ENCODE measurements around the gene CA5A.
A peak's percentile ranks its signal among the peaks of the same experiment; 100 is the strongest.
"Not testable (repeated sequence)": the region's sequence is repeated elsewhere in the genome, so short reads cannot be mapped to it uniquely, and the experiment has no call there.

The CA5A gene

GRCh38 chr16:87900489-87900888 lies 35.8 kb downstream of the CA5A start:
- H3K4me3 ChIP-seq (replicated peaks; ENCODE audit: insufficient read depth, low read length); H3K27ac ChIP-seq (replicated peaks); DNase-seq (ENCODE audit: low read depth in 1 of 2, low spot score in 1 of 2); H3K27me3 ChIP-seq (ENCODE audit: insufficient read depth, poor library complexity, severe bottlenecking): not testable (repeated sequence)

- no peak overlapping the region for H3K4me3 ChIP-seq (replicated peaks; ENCODE audit: insufficient read depth, low read length)
- no peak for DNase-seq (ENCODE audit: low read depth in 1 of 2, low spot score in 1 of 2)
- no peak for TF ChIP-seq CTCF (IDR thresholded peaks at IDR 0.05; ENCODE audit: insufficient read depth, low read length)
- TF ChIP-seq SPI1 (IDR thresholded peaks at IDR 0.05; ENCODE audit: borderline replicate concordance, low read depth): no peak
- TF ChIP-seq POLR2AphosphoS5 (IDR thresholded peaks at IDR 0.05; ENCODE audit: low read depth): no peak
- TF ChIP-seq GABPA (IDR thresholded peaks at IDR 0.05; ENCODE audit: low read depth): no peak
- no peak for TF ChIP-seq REST (IDR thresholded peaks at IDR 0.05; ENCODE audit: insufficient replicate concordance, low read depth)
- H3K27me3 ChIP-seq (ENCODE audit: insufficient read depth, poor library complexity, severe bottlenecking): no peaks in the 10 kb centered on the region
- H3K27ac ChIP-seq (replicated peaks): no peak overlapping the region
These were observed 38.5 kb downstream of the CA5A start for GRCh38 chr16:87897521-87898505.

GRCh38 chr16:87896924-87897520 lies 39.3 kb downstream of the CA5A start:
- not testable (repeated sequence) for H3K27ac ChIP-seq (replicated peaks); H3K27me3 ChIP-seq (ENCODE audit: insufficient read depth, poor library complexity, severe bottlenecking); H3K4me3 ChIP-seq (replicated peaks; ENCODE audit: insufficient read depth, low read length); DNase-seq (ENCODE audit: low read depth in 1 of 2, low spot score in 1 of 2)

DNA sequence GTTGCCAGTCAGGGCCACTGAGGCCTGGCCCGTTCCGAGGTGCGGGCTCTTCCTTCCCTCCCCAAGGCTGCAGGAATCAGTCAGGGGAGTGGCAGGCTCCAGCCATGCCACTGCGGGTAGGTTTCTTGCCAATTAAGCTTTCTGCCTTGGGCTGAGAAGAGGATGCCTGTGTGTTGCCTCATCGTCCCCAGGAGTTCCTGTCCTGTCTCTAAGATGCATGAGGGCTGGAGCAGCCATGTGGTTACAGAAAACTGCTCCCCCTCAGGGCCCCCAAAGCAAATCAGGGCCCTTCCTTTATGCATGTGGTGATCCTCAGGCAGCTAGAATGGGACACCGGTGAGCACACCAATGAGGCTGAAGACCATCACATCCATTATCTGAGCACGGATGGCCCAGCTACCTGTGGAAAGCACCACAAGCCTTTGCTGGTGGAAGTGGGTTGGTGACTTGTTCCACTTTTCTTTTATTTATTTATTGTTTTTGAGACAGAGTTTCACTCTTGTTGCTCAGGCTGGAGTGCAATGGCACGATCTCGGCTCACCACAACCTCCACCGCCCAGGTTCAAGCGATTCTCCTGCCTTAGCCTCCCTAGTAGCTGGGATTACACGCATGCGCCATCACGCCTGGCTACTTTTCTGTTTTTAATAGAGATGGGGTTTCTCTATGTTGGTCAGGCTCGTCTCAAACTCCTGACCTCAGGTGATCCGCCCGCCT lies 40.0 kb downstream of the CA5A start:
- peak in 1 of 2 experiments; percentile 31 for DNase-seq (ENCODE audit: low read depth in 1 of 2, low spot score in 1 of 2)
- H3K27ac ChIP-seq (replicated peaks); H3K27me3 ChIP-seq (ENCODE audit: insufficient read depth, poor library complexity, severe bottlenecking); H3K4me3 ChIP-seq (replicated peaks; ENCODE audit: insufficient read depth, low read length): not testable (repeated sequence)

GRCh38 chr16:87895641-87896141 lies 40.6 kb downstream of the CA5A start:
- H3K27me3 ChIP-seq (ENCODE audit: insufficient read depth, poor library complexity, severe bottlenecking): no peaks in the 10 kb centered on the region
- TF ChIP-seq REST (IDR thresholded peaks at IDR 0.05; ENCODE audit: insufficient replicate concordance, low read depth) (no peak), GABPA (IDR thresholded peaks at IDR 0.05; ENCODE audit: low read depth) (no peak), CTCF (IDR thresholded peaks at IDR 0.05; ENCODE audit: insufficient read depth, low read length) (no peak), SPI1 (IDR thresholded peaks at IDR 0.05; ENCODE audit: borderline replicate concordance, low read depth) (no peak), POLR2AphosphoS5 (IDR thresholded peaks at IDR 0.05; ENCODE audit: low read depth) (no peak)

DNA sequence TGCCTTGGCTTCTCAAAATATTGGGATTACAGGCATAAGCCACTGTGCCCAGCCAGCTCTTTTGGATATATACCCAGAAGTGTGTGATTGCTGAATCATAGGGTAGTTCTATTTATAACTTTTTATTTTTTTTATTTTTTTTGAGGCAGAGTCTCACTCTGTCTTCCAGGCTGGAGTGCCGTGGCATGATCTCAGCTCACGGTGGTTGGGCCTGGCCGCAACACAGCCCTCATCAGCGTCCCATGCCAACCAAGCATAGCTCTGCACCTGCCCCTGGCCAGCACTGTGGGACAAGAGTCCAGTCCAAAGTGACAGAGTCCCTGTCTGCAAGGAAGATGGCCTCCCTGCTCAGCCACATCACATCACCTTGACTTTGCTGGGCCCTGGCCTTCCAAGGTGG lies 42.3 kb downstream of the CA5A start:
- H3K4me3 ChIP-seq (replicated peaks; ENCODE audit: insufficient read depth, low read length); DNase-seq (ENCODE audit: low read depth in 1 of 2, low spot score in 1 of 2); H3K27ac ChIP-seq (replicated peaks); H3K27me3 ChIP-seq (ENCODE audit: insufficient read depth, poor library complexity, severe bottlenecking): not testable (repeated sequence)

More at GRCh38 chr16:87895641-87896141, 40.6 kb downstream of the CA5A start:
- Histone ChIP-seq H3K27ac (replicated peaks) (no peak overlapping the region), H3K4me3 (replicated peaks; ENCODE audit: insufficient read depth, low read length) (no peak overlapping the region)
- DNase-seq (ENCODE audit: low read depth in 1 of 2, low spot score in 1 of 2): peak; percentile 41 to 45

All from HL-60 (cell line).